ENCODE measurements around the gene CES3. TPM values are rescaled to one million over a fixed set of nuclear protein-coding genes. Genes with fewer than 3 reads are reported as not detected.

CES3 gene
- total and polyA plus RNA-seq, 9 donors = 0.45 to 2.3 (median 1.3) TPM

- Histone ChIP-seq H3K27ac (peak overlapping the region; percentile 56 to 76), H3K4me3 (peak overlapping the region; percentile 48), H3K27me3 (no peaks in the 10 kb centered on the region), H3K36me3 (no peaks in the 10 kb centered on the region), H3K4me1 (ENCODE audit: insufficient read depth) (peaks cover 6% of the 10 kb centered on the region), H3K9me3 (no peaks in the 10 kb centered on the region)
- TF ChIP-seq POLR2A (IDR thresholded peaks at IDR 0.05) (no peak), CTCF (IDR thresholded peaks at IDR 0.05) (peak in 2 of 3 donors; percentile 39 to 60), EP300 (IDR thresholded peaks at IDR 0.05) (no peak)
- peak; percentile 89 to 95 (median 93) for DNase-seq
- intact Hi-C loops (cut with DNase I) = no loop called here
- 0 to 1% (median 1%) methylated on average over 37 to 70 of the region's 70 CpGs for WGBS, 3 donors
Measured at GRCh38 chr16:67013823-67014633, 53.0 kb downstream of the CES3 start.

DNA sequence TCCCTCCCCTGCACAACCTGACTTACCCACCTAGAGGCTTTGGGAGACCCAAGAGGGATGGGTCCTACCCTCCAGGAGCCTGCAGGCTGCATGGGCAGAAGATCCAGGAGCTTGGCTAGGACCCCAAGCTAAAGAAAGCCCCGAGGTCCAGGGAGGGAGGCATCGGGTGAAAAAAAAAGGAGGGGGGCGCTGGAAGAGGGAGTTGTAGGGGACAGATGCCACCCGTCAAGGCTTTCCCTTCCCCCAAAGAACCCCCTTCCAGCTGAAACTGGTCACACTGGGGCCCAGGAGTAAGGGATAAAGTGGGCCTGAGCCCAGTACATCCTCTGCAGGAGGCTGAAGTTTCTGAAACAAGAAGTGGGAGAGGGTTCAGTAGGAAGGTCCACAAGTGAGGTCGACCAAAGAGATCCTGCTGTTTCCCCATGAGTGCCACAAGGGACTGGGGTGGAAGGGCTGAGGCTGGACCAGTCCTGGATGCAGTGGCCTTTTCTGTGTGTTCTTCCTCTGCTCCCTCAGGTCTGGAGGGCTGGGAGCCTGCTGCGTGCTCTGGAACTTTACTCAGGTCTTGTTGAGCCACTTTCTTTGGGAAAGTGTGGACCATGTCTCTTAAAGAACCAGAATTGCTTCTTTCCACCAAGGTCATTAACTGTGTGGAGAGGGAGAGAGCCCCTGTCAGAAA lies 53.7 kb downstream of the CES3 start:
- no peak for TF ChIP-seq EP300 (IDR thresholded peaks at IDR 0.05)
- TF ChIP-seq POLR2A (IDR thresholded peaks at IDR 0.05) = no peak
- no peak for TF ChIP-seq CTCF (IDR thresholded peaks at IDR 0.05)
- WGBS, 3 donors = 40 to 42% (median 42%) methylated on average over 6 of the region's 6 CpGs
- DNase-seq = peak in 1 of 5 donors; percentile 25
- Histone ChIP-seq H3K36me3 (no peaks in the 10 kb centered on the region), H3K9me3 (no peaks in the 10 kb centered on the region), H3K4me1 (ENCODE audit: insufficient read depth) (peaks cover 6% of the 10 kb centered on the region), H3K4me3 (peak overlapping the region; percentile 48), H3K27ac (peak overlapping the region in 1 of 2 donors; percentile 76), H3K27me3 (no peaks in the 10 kb centered on the region)
- intact Hi-C loops (cut with DNase I) = no loop called here

- 91 to 97% (median 96%) methylated on average over 9 of the region's 9 CpGs for WGBS, 3 donors
- Histone ChIP-seq H3K27ac (no peak overlapping the region), H3K9me3 (no peaks in the 10 kb centered on the region), H3K27me3 (no peaks in the 10 kb centered on the region), H3K36me3 (no peaks in the 10 kb centered on the region), H3K4me1 (ENCODE audit: insufficient read depth) (peaks cover 6% of the 10 kb centered on the region), H3K4me3 (no peak overlapping the region)
- intact Hi-C loops (cut with DNase I) = no loop called here
- TF ChIP-seq EP300 (IDR thresholded peaks at IDR 0.05) (no peak), CTCF (IDR thresholded peaks at IDR 0.05) (no peak), POLR2A (IDR thresholded peaks at IDR 0.05) (no peak)
- peak in 2 of 5 donors; percentile 8 to 39 for DNase-seq
Measured at GRCh38 chr16:67015313-67015731, 54.3 kb downstream of the CES3 start.

- peaks cover 6% of the 10 kb centered on the region for H3K4me1 ChIP-seq (ENCODE audit: insufficient read depth)
- no peaks in the 10 kb centered on the region for H3K36me3 ChIP-seq
- peak in 2 of 5 donors; percentile 5 to 15 for DNase-seq
- no peaks in the 10 kb centered on the region for H3K27me3 ChIP-seq
- intact Hi-C loops (cut with DNase I) = no loop called here
- no peaks in the 10 kb centered on the region for H3K9me3 ChIP-seq
- TF ChIP-seq POLR2A (IDR thresholded peaks at IDR 0.05) (no peak), EP300 (IDR thresholded peaks at IDR 0.05) (no peak), CTCF (IDR thresholded peaks at IDR 0.05) (no peak)
- H3K27ac ChIP-seq = no peak overlapping the region
- H3K4me3 ChIP-seq = no peak overlapping the region
Measured at GRCh38 chr16:67016143-67016542, 55.1 kb downstream of the CES3 start.

Measured in ovary (tissue), 9 donors.